NCI-H2029 (cell line): ENCODE measurements around the gene PHACTR1.
"Not testable (repeated sequence)": the region's sequence is repeated elsewhere in the genome, so short reads cannot be mapped to it uniquely, and the experiment has no call there.

Experiments used
- DNase-seq: peaks from one replicate; lab custom pipeline; 2025; lab: John Stamatoyannopoulos, UW

Gene PHACTR1

GRCh38 chr6:13239530-13240455 lies 523.2 kb downstream of the PHACTR1 start:
- no peak for DNase-seq

GRCh38 chr6:13241364-13241763 lies 524.8 kb downstream of the PHACTR1 start:
- DNase-seq: no peak

GRCh38 chr6:13242178-13242577 lies 525.6 kb downstream of the PHACTR1 start:
- no peak for DNase-seq

- no peak for DNase-seq
Measured at GRCh38 chr6:13242590-13242989, 526.0 kb downstream of the PHACTR1 start.

GRCh38 chr6:13243033-13243432 lies 526.5 kb downstream of the PHACTR1 start:
- DNase-seq: no peak

- not testable (repeated sequence) for DNase-seq
Measured at GRCh38 chr6:13243745-13244144, 527.2 kb downstream of the PHACTR1 start.

- DNase-seq: no peak
Measured at GRCh38 chr6:13247627-13248026, 531.1 kb downstream of the PHACTR1 start.

- DNase-seq: peak; percentile 60
Measured at GRCh38 chr6:13248053-13248452, 531.5 kb downstream of the PHACTR1 start.

GRCh38 chr6:13248584-13248985 lies 532.0 kb downstream of the PHACTR1 start:
- DNase-seq: no peak

GRCh38 chr6:13248994-13249393 lies 532.4 kb downstream of the PHACTR1 start:
- no peak for DNase-seq

- no peak for DNase-seq
Measured at GRCh38 chr6:13249817-13250216, 533.2 kb downstream of the PHACTR1 start.

GRCh38 chr6:13250703-13251102 lies 534.1 kb downstream of the PHACTR1 start:
- DNase-seq: no peak

- no peak for DNase-seq
Measured at GRCh38 chr6:13251242-13251641, 534.7 kb downstream of the PHACTR1 start.

GRCh38 chr6:13252790-13253189 lies 536.2 kb downstream of the PHACTR1 start:
- DNase-seq: no peak

GRCh38 chr6:13253272-13253671 lies 536.7 kb downstream of the PHACTR1 start:
- no peak for DNase-seq

- DNase-seq: no peak
Measured at GRCh38 chr6:13256266-13257001, 539.9 kb downstream of the PHACTR1 start.

GRCh38 chr6:13259393-13259792 lies 542.8 kb downstream of the PHACTR1 start:
- DNase-seq: no peak

- DNase-seq: no peak
Measured at GRCh38 chr6:13260101-13260598, 543.6 kb downstream of the PHACTR1 start.

GRCh38 chr6:13260831-13261230 lies 544.3 kb downstream of the PHACTR1 start:
- DNase-seq: no peak

GRCh38 chr6:13261464-13261994 lies 545.0 kb downstream of the PHACTR1 start:
- DNase-seq: peak; percentile 7

GRCh38 chr6:13262302-13263230 lies 546.0 kb downstream of the PHACTR1 start:
- no peak for DNase-seq

GRCh38 chr6:13263669-13264068 lies 547.1 kb downstream of the PHACTR1 start:
- no peak for DNase-seq
